GM18858 (cell line): ENCODE data around the gene IFI35.

Experiments used
- ATAC-seq: cut with Tn5 transposase; IDR thresholded peaks from one replicate; pipeline ENCODE4 v1.9.1; 2021; ENCODE audit not compliant: unreplicated experiment

The IFI35 gene

DNA sequence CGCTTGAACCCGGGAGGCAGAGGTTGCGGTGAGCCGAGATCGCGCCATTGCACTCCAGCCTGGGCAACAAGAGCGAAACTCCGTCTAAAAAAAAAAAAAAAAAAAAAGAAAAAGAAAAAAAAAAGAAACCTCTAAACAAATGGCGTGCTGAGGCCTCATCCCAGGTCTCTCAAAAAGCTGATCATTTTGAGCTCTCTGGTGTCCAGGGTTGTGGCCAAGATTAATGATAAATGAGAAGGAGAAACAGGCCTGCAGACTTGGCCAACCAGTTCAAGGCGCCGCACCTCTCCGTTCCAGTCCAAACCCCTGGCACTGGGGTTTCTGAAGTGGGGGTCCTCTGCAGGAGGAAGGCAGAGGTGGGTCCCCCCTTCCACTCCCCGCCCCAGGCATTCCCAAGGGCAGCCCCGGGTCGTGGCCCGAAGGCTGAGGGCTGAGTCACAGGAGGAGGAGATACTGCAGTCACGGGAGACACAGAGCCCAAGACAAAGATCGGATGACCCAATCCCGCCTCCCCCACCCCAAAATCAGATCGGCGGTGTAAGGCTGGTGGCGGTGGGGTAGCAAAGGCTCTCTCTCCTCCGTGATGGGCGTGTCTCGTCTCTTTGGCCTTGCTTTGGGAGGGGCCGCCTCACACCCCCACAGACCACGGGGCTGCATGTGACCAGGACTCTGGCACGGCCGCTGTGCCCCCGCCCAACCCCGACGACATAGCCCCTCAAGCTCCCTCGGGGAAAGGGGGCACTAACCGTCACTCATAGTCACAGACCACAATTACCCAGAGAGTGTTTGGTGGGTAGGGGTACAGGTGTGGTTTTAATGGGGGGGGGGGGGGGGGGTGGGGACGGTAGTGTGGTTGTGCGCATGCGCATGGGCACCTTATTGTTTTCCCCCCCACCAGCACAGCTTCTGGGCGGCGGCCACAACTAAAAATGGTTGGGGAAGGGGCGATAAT is 14.5 kb downstream of the IFI35 start:
- ATAC-seq = no peak

DNA sequence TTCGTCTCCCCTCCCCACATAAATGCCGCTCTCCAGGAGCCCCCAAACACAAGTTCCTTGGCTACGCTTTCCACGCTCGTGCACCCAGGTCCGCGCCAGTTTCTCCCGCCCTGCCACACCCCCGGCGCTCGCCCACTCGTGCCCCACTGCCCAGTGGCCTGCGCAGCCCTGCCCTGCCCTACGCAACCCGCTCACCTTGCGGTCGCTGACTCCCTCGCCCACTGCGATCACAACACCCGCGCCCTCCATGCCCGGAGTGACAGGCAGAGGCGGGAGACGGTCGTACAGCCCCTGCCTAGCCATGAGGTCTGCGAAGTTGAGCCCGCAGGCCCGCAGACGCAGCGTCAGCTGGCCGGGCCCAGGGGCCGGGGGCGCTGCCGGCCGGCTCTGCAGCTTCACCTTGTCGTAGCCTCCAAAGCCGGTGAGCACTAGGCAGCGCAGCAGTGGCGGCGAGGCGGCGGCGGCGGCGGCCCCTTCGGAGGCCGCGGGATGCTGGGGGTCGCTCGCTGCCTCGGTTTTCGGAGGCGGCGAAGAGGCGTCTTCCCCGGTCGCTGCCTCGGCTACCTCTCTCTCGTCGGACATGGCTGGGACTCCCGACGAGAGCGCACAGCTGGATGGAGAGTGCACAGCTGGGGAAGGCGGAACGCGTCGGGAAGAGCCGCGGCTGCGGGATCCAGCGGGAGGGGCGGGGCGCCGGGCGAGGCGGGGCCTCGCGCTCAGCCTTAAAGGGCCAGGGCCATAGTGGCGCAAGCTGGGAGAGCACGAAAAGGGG is 15.3 kb downstream of the IFI35 start, which contains the start of gene VAT1:
VAT1 (minus strand) TSS at position 645 of the 772 bp plus-strand sequence; CDS start at position 582, 63 bp downstream.
- ATAC-seq = no peak

DNA sequence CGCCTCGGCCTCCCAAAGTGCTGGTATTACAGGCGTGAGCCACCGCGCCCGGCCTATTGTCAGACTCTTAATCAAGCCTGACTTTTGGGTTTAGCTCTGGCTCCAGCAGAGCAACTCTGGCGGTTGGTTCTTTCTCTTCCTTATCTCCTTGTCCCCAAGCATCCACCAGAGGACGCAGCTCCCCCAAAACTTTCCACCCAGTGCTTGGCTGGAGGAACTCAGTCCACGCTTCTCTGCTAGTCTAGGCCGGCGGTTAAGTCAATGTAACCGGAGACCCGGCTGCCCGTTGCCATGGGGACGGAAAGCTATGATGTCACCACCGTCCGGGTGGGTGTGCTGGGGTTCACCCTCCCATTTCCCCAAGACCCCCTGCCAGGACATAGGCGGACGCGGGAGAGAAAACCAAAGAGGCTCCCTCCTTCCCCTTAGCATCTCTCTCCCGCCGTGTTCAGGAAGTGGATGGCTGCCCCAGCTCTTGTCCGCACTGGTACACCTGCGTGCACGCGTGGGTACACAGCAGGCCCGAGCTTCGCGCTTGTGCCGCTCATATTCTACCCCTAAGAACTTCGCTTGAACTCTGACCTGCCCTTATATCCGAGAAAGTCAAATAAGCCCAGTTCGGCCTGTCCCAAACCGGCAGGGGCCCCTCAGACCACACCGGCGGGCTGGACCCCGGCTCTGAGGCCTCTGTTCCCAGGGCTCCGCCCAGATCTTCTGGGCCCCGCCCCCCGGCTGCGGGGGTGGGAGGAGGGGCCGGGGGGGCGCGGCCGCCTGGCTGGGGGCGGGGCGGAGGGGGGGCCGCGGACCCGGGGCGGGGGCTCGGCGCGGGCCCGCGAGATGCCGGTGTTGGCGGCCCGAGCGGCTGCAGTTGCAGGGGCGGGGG is 18.1 kb downstream of the IFI35 start, which contains the start of gene RND2:
RND2 (plus strand) TSS at position 825 of the 883 bp plus-strand sequence. CDS start 117 bp downstream, outside the sequence.
- peak; percentile 40 for ATAC-seq

DNA sequence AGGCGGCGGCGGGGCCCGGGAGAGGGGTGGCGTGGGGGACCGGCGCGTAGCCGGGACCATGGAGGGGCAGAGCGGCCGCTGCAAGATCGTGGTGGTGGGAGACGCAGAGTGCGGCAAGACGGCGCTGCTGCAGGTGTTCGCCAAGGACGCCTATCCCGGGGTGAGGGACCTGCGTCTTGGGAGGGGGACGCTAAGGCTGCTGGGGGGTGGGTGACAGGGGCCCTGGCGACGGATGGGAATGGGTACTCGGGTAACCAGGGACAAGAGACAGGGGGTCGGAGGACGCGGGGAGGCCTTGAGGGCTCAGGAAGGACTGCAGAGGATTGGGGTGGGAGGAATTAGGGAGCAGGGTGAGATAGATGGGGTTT is 18.7 kb downstream of the IFI35 start:
- ATAC-seq = no peak

- ATAC-seq = no peak
Observed at GRCh38 chr17:43025766-43026537, 19.4 kb downstream of the IFI35 start.

DNA sequence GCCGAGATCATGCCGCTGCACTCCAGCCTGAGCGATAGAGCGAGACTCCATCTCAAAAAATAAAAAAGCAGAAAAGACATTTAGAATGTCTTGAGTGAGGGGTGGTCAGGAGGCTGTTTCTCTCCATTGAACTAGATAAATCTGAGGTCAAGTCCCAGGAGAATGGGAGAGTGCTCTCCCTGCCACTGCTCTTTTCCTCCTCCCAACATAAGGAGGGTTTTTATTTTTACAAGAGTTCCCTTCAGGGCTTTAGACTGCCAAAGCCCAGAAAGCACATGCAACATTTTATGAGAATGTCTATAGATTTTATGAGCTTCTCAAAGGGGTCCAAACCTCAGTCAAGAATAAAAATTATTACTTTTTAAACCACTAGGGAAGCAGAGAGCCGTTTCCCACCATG is 20.0 kb downstream of the IFI35 start:
- ATAC-seq = no peak

- no peak for ATAC-seq
Observed at GRCh38 chr17:43027091-43028032, 20.8 kb downstream of the IFI35 start.

DNA sequence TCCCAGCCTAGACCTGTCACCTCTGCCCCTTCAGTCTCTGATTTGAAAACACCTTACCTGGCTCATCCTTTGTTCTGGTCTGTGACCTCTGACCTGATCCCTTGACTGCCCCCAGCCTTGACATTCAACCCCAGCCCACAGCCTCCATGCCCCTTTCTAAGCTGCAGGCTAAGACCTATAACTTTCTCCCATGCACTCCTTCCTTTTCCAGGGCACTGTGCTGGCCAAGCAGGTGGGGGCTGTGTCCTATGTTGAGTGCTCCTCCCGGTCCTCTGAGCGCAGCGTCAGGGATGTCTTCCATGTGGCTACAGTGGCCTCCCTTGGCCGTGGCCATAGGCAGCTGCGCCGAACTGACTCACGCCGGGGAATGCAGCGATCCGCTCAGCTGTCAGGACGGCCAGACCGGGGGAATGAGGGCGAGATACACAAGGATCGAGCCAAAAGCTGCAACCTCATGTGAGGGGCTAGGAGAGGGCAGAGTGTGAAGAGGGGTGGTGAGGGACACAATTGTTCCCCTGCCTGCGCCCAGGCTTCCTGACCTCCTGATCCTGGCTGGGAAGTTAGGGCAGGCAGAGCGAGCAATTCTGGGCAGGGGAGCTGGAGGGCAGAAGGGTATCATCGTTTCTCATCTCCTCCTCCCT is 21.8 kb downstream of the IFI35 start:
- ATAC-seq = no peak

DNA sequence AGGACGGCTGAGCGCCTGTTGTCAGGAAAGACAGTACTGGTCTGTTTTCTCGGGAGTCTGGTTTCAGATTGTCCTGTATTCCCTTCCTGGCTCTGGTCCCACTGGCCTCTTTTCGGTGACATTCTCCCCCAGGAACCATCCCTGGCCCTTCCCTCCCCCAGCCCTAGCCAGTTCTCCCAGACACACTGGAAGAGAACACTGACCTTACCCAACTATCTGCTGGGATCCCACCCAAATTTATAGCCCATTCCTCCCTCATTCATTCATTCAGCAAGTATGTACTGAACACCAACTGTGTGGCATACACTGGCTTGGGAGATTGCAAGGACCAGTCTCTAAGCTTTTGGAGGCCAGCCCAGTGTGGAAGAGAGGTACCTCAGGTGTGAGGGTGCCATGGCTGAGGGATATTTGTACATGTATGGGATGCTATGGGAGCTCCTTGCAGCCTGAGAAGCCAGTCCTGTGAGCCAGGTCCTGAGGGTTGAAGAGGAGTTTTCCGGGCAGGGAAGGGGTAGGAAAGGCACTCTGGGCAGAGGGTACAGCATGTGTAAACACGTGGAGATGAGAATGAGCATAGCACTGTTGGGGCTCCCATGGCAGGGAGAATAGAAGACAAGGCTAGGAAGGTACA is 23.7 kb downstream of the IFI35 start:
- ATAC-seq = no peak

GRCh38 chr17:43031666-43032065 is 25.1 kb downstream of the IFI35 start:
- ATAC-seq = no peak

- no peak for ATAC-seq
Observed at GRCh38 chr17:43033948-43034881, 27.6 kb downstream of the IFI35 start.

GRCh38 chr17:43034894-43035293 is 28.3 kb downstream of the IFI35 start:
- ATAC-seq = no peak

DNA sequence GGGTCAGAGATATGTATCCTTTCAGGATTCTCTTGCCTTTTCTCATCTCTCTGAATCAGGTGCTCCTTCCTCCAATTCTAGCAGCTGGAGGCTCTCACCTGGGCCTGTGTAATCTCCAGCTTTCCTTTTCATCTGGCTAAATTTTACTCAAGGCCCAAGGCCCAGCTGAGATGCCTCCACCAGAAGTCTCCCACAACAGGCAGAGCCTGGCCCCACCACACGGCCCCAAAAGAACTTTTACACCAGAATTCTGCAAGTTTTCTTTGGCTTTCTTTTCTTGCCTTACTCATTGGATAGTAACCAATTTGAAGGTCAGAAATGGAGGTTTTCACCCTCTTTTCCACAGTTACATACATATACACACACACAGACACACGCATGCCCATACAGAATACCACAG is 33.1 kb downstream of the IFI35 start:
- ATAC-seq = no peak

- ATAC-seq = no peak
Observed at GRCh38 chr17:43040655-43041054, 34.1 kb downstream of the IFI35 start.

DNA sequence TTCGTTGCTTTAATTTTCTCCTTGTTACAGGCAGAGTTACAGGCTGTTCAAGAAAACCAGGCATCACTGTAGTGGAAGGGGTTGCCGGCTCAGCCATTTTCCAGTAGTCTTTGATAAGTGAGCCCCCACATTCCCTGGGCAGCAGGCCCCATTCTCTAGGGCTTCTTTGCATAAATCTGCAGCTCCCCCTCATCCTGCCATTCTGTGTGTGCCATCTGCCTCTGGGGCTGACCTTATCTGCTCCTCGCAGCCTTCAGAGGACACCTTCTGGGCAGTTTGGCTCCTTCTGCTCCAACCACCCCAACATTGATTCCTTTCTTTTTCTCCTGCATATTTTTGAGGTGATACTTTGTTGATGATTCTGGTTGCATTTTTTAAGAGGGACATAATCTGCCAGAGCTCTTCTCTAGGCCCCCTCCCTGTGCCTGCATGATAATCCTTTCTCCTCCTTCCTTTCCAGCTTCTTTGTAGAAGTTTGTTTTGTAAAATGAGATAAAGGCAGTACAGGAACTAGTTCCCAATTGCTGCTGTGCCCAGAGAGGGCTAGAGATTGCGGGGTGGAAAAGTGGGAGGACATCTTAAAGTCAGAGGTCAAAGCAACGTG is 35.5 kb downstream of the IFI35 start:
- ATAC-seq = no peak

DNA sequence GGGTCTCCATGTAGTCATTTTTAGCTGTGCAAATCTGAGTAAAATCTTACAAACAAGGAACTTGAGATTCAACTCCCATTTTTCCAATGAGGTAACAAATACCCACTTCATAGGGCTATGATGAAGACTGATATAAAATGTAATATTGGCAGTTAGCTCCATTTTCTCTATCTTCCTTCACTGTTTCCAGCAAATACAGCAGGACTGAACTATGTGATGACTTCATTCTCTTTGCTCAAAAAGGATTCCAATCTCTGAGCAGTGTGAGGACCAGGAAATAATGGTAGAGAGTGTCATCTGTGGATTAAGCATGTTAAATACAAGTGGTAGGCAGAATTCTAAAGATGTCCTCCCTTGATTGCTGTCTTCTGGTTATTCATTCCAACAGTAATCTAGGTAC is 36.7 kb downstream of the IFI35 start:
- no peak for ATAC-seq

DNA sequence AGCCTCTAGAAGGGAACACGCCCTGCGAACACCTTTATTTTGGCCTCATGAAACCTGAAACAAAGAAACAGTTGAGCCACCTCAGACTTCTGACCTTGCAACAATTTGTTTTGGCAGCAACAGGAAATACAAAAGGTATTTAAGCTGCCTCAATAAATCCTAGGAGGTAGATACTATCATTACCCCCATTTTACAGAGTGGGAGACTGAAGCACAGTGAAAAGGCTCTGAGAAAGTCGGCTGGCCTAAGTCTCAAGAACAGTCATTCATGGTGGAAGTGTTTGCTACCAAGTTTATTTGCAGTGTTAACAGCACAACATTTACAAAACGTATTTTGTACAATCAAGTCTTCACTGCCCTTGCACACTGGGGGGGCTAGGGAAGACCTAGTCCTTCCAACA is 37.4 kb downstream of the IFI35 start:
- no peak for ATAC-seq
